Heart right ventricle (tissue), 16 donors: Measurements from ENCODE around the gene EPS8. TPM values are rescaled to one million over a fixed set of nuclear protein-coding genes. Genes with fewer than 3 reads are reported as not detected.

ENCODE experiments used
- ATAC-seq, 8 donors: fragments of 200-7000 bp; cut with Tn5 transposase; one replicate each; pipeline ENCODE4 v1.9.1; 2020; ENCODE audit warnings: mild to moderate bottlenecking in 8 of 8, moderate library complexity in 8 of 8, moderate number of reproducible peaks in 1 of 8
- DNase-seq, 2 donors: peaks; one replicate each; pipeline ENCODE4 v3.0.0-alpha.2; 2020
- H3K27ac ChIP-seq, 10 donors: fragments of 200-600 bp; sonication (generic) in 2 of 10; one replicate each; pipeline versions ENCODE4 v1.5.0 to v1.8.0; 2020 to 2022; ENCODE audit warnings: mild to moderate bottlenecking in 3 of 10
- H3K27me3 ChIP-seq, 7 donors: fragments of 200-600 bp; one replicate each; pipeline ENCODE4 v1.8.0; 2021 to 2022; ENCODE audit warnings: mild to moderate bottlenecking in 2 of 7
- H3K36me3 ChIP-seq, 9 donors: fragments of 200-600 bp; sonication (generic) in 1 of 9; one replicate each; pipeline versions ENCODE4 v1.5.0 to v1.8.0; 2020 to 2022; ENCODE audit warnings: mild to moderate bottlenecking in 2 of 9
- H3K4me1 ChIP-seq, 9 donors: fragments of 200-600 bp; sonication (generic) in 1 of 9; one replicate each; pipeline versions ENCODE4 v1.5.0 to v1.8.0; 2020 to 2022; ENCODE audit warnings: mild to moderate bottlenecking in 4 of 9
- H3K4me3 ChIP-seq, 10 donors: fragments of 200-600 bp; sonication (generic) in 2 of 10; one replicate each; pipeline versions ENCODE4 v1.5.0 to v1.8.0; 2020 to 2022; ENCODE audit warnings: mild to moderate bottlenecking in 7 of 10, moderate library complexity in 2 of 10
- H3K9me3 ChIP-seq, 11 donors: fragments of 200-600 bp in 10 of 11; sonication (generic) in 2 of 11; one replicate each; pipeline versions ENCODE4 v1.5.0 to v1.8.0; 2013 to 2022; ENCODE audit warnings: mild to moderate bottlenecking in 2 of 11, control low read depth in 1 of 11, moderate library complexity in 1 of 11
- WGBS, 2 donors: extraction: QIAGEN DNeasy Blood & Tissue Kit; methylation state at CpG; one replicate each; pipeline ENCODE4 v1.1.7; 2013; ENCODE audit warnings: inconsistent platforms in 1 of 2; 5-methylcytosine and 5-hydroxymethylcytosine counted together
- intact Hi-C, 10 donors: fragments of 100-400 bp; cut with DNase I; formaldehyde crosslinking; loops; one replicate each; pipeline versions ENCODE4 v1.11.1 to v1.14.2; 2022
- polyA plus RNA-seq, 2 donors: library from polyadenylated mRNA; stranded (reverse); fragments of 200-250 nt; gene quantifications; one replicate each; pipeline ENCODE4 v1.2.3, GENCODE V29; 2013
- total RNA-seq, 10 donors: library from RNA; stranded (reverse); fragmentation: NEBNext Ultra II Directional in 3 of 10; extraction: Animal tissue kit (Norgen Biotek cat#: 25700) in 3 of 10; gene quantifications; one replicate each; pipeline versions ENCODE4 v1.2.1 to v1.2.4, GENCODE V29; 2021 to 2023
- TF ChIP-seq, protein P1 (sequence below), 9 donors: fragments of 200-600 bp; sonication (generic) in 2 of 9; IDR thresholded peaks; one replicate each; pipeline versions ENCODE4 v1.5.0 to v1.8.0; 2021 to 2022; ENCODE audit warnings: antibody characterized with exemption in 9 of 9, mild to moderate bottlenecking in 5 of 9, moderate library complexity in 1 of 9
- donor health status: Arrhythmogenic right ventricular cardiomyopathy.
- donor health status: ischemic (EF 13 %, LVEDD 7.1; RV severe dilation, severe dysfunction).
- donor health status: healthy with polysubstance abuse.
- donor health status: DM: no; HTN: yes; CAD: no.
- donor health status: DM: no; HTN: no; CAD: no.
- donor health status: ischemic (EF 25% LVEDD 6.9; RV normal size, moderate dysfunction).
- donor health status: ischemic (EF 25% LVEDD 5.7; RV mildly dilated, moderate dysfunction).
- donor health status: healthy.
- donor health status: DM: yes; HTN: yes; CAD: no.
- donor health status: Ischemic cardiomyopathy.
- donor health status: ischemic (EF 35%, LVEDD 5.7; RV mildly dilated, moderate dysfunction).
- donor health status: nonischemic (EF 11% LVEDD 7.7; RV severe dilation, severe dysfunction).
- donor health status: DM: yes; HTN: yes; CAD: no.
- donor health status: PGD.
- donor health status: ischemic (EF 29% LVEDD 5.4; RV normal size, mild dysfunction).
- donor health status: nonischemic (EF 23%, LVEDD 6.1; RV moderate dilation, normal function).

EPS8 gene
- total and polyA plus RNA-seq, 12 donors, result 7.7 to 38.6 (median 15.7) TPM

DNA sequence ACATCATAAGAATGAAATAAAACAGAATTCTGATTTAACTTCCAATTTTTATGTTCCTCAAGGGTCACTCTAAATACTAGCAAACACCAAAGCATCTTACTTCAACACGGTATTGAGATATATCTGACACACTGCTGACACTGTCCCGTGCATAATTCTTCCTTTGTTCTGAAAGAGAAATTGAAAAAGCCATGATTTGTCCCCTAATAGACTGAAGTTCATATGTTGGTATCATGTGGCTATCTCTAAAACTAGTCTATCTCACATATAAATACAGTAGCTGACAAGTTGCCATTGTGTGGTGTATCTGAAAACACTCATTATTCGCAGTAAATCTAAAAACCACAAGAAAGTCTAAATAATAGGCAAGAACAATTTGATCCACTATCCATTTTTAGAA lies 118.4 kb downstream of the EPS8 start:
- Histone ChIP-seq H3K27ac (no peak overlapping the region), H3K36me3 (peaks cover 0 to 21% (median 0%) of the 10 kb centered on the region in 9 donors), H3K4me3 (no peak overlapping the region), H3K27me3 (no peaks in the 10 kb centered on the region), H3K9me3 (no peaks in the 10 kb centered on the region), H3K4me1 (peaks cover 0 to 32% (median 3%) of the 10 kb centered on the region in 9 donors)
- no peak for DNase-seq
- WGBS, 2 donors, result 83 to 90% methylated on average over 3 of the region's 3 CpGs
- no peak for ATAC-seq
- TF ChIP-seq, protein P1, sequence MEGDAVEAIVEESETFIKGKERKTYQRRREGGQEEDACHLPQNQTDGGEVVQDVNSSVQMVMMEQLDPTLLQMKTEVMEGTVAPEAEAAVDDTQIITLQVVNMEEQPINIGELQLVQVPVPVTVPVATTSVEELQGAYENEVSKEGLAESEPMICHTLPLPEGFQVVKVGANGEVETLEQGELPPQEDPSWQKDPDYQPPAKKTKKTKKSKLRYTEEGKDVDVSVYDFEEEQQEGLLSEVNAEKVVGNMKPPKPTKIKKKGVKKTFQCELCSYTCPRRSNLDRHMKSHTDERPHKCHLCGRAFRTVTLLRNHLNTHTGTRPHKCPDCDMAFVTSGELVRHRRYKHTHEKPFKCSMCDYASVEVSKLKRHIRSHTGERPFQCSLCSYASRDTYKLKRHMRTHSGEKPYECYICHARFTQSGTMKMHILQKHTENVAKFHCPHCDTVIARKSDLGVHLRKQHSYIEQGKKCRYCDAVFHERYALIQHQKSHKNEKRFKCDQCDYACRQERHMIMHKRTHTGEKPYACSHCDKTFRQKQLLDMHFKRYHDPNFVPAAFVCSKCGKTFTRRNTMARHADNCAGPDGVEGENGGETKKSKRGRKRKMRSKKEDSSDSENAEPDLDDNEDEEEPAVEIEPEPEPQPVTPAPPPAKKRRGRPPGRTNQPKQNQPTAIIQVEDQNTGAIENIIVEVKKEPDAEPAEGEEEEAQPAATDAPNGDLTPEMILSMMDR (IDR thresholded peaks at IDR 0.05), result no peak
- intact Hi-C loops, result no loop called here

DNA sequence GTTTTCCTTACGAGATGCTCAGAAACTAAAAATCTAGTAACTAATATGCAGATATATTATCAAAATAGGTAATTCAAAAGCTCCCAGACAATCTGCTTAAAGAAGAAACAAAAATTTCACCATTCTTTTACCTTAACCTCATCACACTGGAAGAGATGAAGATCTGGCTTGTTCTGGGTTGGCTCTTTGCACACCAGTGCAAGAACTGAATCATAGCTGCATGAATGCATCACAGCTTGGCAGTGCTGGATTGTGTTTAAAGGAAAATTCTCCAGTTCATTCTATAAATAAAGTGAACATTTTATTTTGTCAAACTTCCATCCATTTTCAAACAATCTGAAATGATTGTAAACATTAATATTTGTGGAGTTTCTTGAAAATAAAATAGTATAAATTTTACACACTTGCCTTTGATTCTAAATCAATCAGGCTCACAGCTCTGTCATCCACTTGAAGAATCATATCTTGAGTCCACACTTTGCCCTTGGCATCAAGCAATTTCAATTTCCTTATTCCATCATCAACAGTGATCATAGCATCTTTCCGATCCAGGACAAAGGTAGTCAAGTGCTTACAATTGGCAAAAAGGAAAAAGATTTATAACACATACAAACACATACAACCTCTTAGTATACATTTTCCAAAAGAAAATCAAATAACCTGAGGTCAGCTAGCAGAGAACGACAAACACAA lies 119.8 kb downstream of the EPS8 start:
- 93 to 96% methylated on average over 3 of the region's 3 CpGs for WGBS, 2 donors
- H3K27ac ChIP-seq, result no peak overlapping the region
- no peaks in the 10 kb centered on the region for H3K9me3 ChIP-seq
- H3K36me3 ChIP-seq, result peaks cover 0 to 34% (median 0%) of the 10 kb centered on the region in 9 donors
- peaks cover 0 to 32% (median 3%) of the 10 kb centered on the region in 9 donors for H3K4me1 ChIP-seq
- TF ChIP-seq, protein P1 (IDR thresholded peaks at IDR 0.05), result no peak
- ATAC-seq, result no peak
- DNase-seq, result no peak
- intact Hi-C loops, result no loop called here
- no peak overlapping the region for H3K4me3 ChIP-seq
- H3K27me3 ChIP-seq, result no peaks in the 10 kb centered on the region

DNA sequence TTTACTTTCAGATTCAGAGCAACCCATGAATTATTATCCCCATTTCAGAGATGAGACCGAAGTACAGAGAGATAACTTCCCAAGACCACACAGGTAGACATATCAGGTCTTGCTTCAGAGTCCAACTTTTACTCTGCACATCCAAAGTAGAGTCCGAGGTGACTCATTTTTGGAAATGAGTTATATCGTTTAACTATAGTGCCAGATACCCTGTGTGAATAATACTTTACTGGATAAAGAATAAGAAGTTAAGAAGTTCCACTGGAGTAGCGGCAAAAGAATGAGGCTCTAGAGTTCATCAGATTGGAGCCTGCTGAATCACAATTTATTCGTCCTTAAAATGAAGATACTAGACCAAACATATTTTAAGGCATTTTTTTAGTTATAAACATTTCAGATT lies 124.7 kb downstream of the EPS8 start:
- TF ChIP-seq, protein P1 (IDR thresholded peaks at IDR 0.05), result no peak
- intact Hi-C loops, result no loop called here
- Histone ChIP-seq H3K9me3 (no peaks in the 10 kb centered on the region), H3K27me3 (no peaks in the 10 kb centered on the region), H3K36me3 (peaks cover 0 to 73% (median 3%) of the 10 kb centered on the region in 9 donors), H3K27ac (no peak overlapping the region), H3K4me1 (peaks cover 0 to 10% (median 0%) of the 10 kb centered on the region in 9 donors), H3K4me3 (no peak overlapping the region)
- ATAC-seq, result no peak
- DNase-seq, result no peak
- WGBS, 2 donors, result 89 to 93% methylated on average over 5 of the region's 5 CpGs

DNA sequence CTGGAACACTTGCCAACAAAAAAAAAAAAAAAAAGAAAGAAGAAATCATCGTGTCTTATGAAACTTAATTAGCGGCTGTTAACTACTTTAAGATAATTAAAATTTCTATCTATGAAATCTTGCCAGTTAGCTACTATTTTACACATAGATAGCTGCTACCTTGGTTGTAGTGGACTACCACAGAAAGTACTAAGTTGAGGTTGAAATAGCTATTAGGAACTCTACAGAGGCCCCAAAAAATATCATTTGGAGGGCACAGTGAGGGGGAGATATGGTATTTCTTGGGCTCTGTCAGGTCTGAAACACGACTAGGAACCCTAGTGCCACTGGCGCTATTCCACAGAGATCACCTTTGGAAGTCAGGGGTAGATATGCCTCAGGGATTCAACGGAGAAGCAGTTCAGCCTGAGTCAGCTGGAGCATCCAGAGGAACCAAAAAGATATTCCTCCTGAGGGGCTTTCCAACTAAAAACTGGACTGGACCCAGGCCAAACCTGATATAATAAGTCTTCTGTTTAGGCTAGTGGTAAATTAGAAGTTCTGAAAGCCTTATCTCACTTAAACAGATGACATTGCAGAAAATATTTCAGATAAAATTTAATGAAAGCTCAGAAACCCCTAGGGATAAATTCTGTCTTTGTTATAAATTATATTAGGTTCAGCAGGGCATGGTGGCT lies 126.1 kb downstream of the EPS8 start:
- no peaks in the 10 kb centered on the region for H3K27me3 ChIP-seq
- peak overlapping the region in 1 of 10 donors; percentile 27 for H3K27ac ChIP-seq
- peaks cover 0 to 77% (median 6%) of the 10 kb centered on the region in 9 donors for H3K36me3 ChIP-seq
- no peak overlapping the region for H3K4me3 ChIP-seq
- no peaks in the 10 kb centered on the region for H3K4me1 ChIP-seq
- DNase-seq (no peak), ATAC-seq (no peak)
- no peaks in the 10 kb centered on the region for H3K9me3 ChIP-seq
- TF ChIP-seq, protein P1 (IDR thresholded peaks at IDR 0.05), result no peak
- intact Hi-C loops, result no loop called here
- WGBS, 2 donors, result 82 to 86% methylated on average over 5 of the region's 5 CpGs
